HEK293T (cell line): ENCODE measurements around the gene STAT4.

Source experiments
- CTCF ChIA-PET: fragments of 350-600 bp; formaldehyde crosslinking; extraction: SDS; loops from one replicate; lab custom pipeline; 2021; ENCODE audit warnings: antibody characterized with exemption, inconsistent platforms; lab: Yijun Ruan, JAX
- POLR2A ChIA-PET: fragments of 350-600 bp; formaldehyde crosslinking; extraction: SDS; loops from one replicate; lab custom pipeline; 2020; ENCODE audit warnings: antibody characterized with exemption, inconsistent platforms; lab: Yijun Ruan, JAX
- DNase-seq: peaks from one replicate; pipeline ENCODE4 v3.0.0; 2012; ENCODE audit warnings: mixed read lengths; ENCODE audit errors: extremely low spot score
- ARNT ChIP-seq: fragments of 450-650 bp; IDR thresholded peaks from 2 replicates; pipeline ENCODE4 v1.6.1; 2017; ENCODE audit warnings: mild to moderate bottlenecking
- BHLHE40 ChIP-seq: fragments of 450-650 bp; IDR thresholded peaks from 2 replicates; pipeline ENCODE4 v1.6.1; 2016; ENCODE audit warnings: mild to moderate bottlenecking, moderate library complexity, borderline replicate concordance
- CTBP1 ChIP-seq: fragments of 450-650 bp; IDR thresholded peaks from 2 replicates; pipeline ENCODE4 v1.6.1; 2016; ENCODE audit warnings: borderline replicate concordance
- ELF4 ChIP-seq: fragments of 450-650 bp; IDR thresholded peaks from 2 replicates; pipeline ENCODE4 v1.6.1; 2017; ENCODE audit warnings: antibody characterized with exemption
- FOXA1 ChIP-seq: fragments of 450-650 bp; IDR thresholded peaks from 2 replicates; pipeline ENCODE4 v1.6.1; 2016; ENCODE audit warnings: mild to moderate bottlenecking
- FOXK2 ChIP-seq: fragments of 450-650 bp; IDR thresholded peaks from 2 replicates; pipeline ENCODE4 v1.6.1; 2016; ENCODE audit warnings: mild to moderate bottlenecking
- FOXM1 ChIP-seq: fragments of 450-650 bp; IDR thresholded peaks from 2 replicates; pipeline ENCODE4 v1.6.1; 2017; ENCODE audit warnings: mild to moderate bottlenecking, borderline replicate concordance
- HDGF ChIP-seq: fragments of 450-650 bp; IDR thresholded peaks from 2 replicates; pipeline ENCODE4 v1.6.1; 2017; ENCODE audit warnings: antibody characterized with exemption, borderline replicate concordance
- L3MBTL2 ChIP-seq: fragments of 450-650 bp; conservative IDR thresholded peaks from 2 replicates; pipeline ENCODE4 v1.6.1; 2016; ENCODE audit warnings: mild to moderate bottlenecking
- LEF1 ChIP-seq: fragments of 450-650 bp; IDR thresholded peaks from 2 replicates; pipeline ENCODE4 v1.6.1; 2017; ENCODE audit warnings: mild to moderate bottlenecking, borderline replicate concordance
- NFRKB ChIP-seq: fragments of 450-650 bp; IDR thresholded peaks from 2 replicates; pipeline ENCODE4 v1.6.1; 2016; ENCODE audit warnings: mild to moderate bottlenecking, moderate library complexity
- PKNOX1 ChIP-seq: fragments of 450-650 bp; IDR thresholded peaks from 2 replicates; pipeline ENCODE4 v1.6.1; 2016
- SP1 ChIP-seq: fragments of 450-650 bp; IDR thresholded peaks from 2 replicates; pipeline ENCODE4 v1.6.1; 2017
- SUZ12 ChIP-seq: fragments of 450-650 bp; IDR thresholded peaks from 2 replicates; pipeline ENCODE4 v1.6.1; 2016; ENCODE audit warnings: mild to moderate bottlenecking
- TARDBP ChIP-seq: fragments of 450-650 bp; IDR thresholded peaks from 2 replicates; pipeline ENCODE4 v1.6.1; 2016
- ZNF384 ChIP-seq: fragments of 450-650 bp; IDR thresholded peaks from 2 replicates; pipeline ENCODE4 v1.6.1; 2016

Gene STAT4

GRCh38 chr2:191190861-191191552, 40.2 kb upstream of the STAT4 start:
- TF ChIP-seq FOXA1 (no peak), HDGF (no peak), FOXM1 (no peak), ZNF384 (no peak), LEF1 (no peak), PKNOX1 (no peak), TARDBP (no peak), ARNT (no peak), SP1 (no peak), FOXK2 (no peak), L3MBTL2 (no peak)
- POLR2A ChIA-PET: no interaction called here
- no peak for DNase-seq
- CTCF ChIA-PET: no interaction called here

- TF ChIP-seq HDGF: no peak
- no peak for TF ChIP-seq ELF4
- TF ChIP-seq CTBP1: no peak
- TF ChIP-seq ZNF384: no peak
- no peak for TF ChIP-seq SUZ12
- TF ChIP-seq BHLHE40: no peak
- TF ChIP-seq TARDBP: no peak
- TF ChIP-seq L3MBTL2: no peak
- no peak for TF ChIP-seq FOXM1
- TF ChIP-seq FOXK2: no peak
- no peak for TF ChIP-seq FOXA1
- TF ChIP-seq NFRKB: no peak
- no peak for TF ChIP-seq LEF1
- no peak for TF ChIP-seq PKNOX1
- no peak for TF ChIP-seq SP1
- no peak for TF ChIP-seq ARNT
- DNase-seq: no peak
- ChIA-PET CTCF (no interaction called here), POLR2A (no interaction called here)
Observed at GRCh38 chr2:191190435-191190834, 39.6 kb upstream of the STAT4 start.

GRCh38 chr2:191189112-191189635, 38.4 kb upstream of the STAT4 start:
- POLR2A ChIA-PET: no interaction called here
- no peak for TF ChIP-seq FOXA1
- no peak for TF ChIP-seq FOXK2
- TF ChIP-seq TARDBP: no peak
- TF ChIP-seq PKNOX1: no peak
- TF ChIP-seq BHLHE40: no peak
- TF ChIP-seq ELF4: no peak
- no peak for DNase-seq
- CTCF ChIA-PET: interaction anchor here (0.6 kb wide), 1 partner anchor 393 kb away, joined by 3 read pairs; no protein-coding TSS in a partner anchor

- ChIA-PET POLR2A (no interaction called here), CTCF (no interaction called here)
- no peak for TF ChIP-seq PKNOX1
- no peak for TF ChIP-seq ZNF384
- no peak for TF ChIP-seq L3MBTL2
- no peak for TF ChIP-seq TARDBP
- TF ChIP-seq FOXA1: no peak
- TF ChIP-seq HDGF: no peak
- TF ChIP-seq FOXK2: no peak
- TF ChIP-seq ARNT: no peak
- no peak for TF ChIP-seq ELF4
- no peak for TF ChIP-seq LEF1
- TF ChIP-seq BHLHE40: no peak
- TF ChIP-seq FOXM1: no peak
- no peak for TF ChIP-seq SP1
- TF ChIP-seq SUZ12: no peak
- no peak for TF ChIP-seq CTBP1
- no peak for TF ChIP-seq NFRKB
- DNase-seq: no peak
Observed at GRCh38 chr2:191188550-191189093, 37.8 kb upstream of the STAT4 start.

- CTCF ChIA-PET: no interaction called here
- POLR2A ChIA-PET: no interaction called here
- no peak for DNase-seq
- TF ChIP-seq ARNT (no peak), ZNF384 (no peak), LEF1 (no peak), BHLHE40 (no peak), PKNOX1 (no peak)
Observed at GRCh38 chr2:191187105-191187829, 36.5 kb upstream of the STAT4 start.
